ENCODE measurements around the gene FBXW11. TPM values are rescaled to one million over a fixed set of nuclear protein-coding genes. Genes with fewer than 3 reads are reported as not detected.

The FBXW11 gene
- total and polyA plus RNA-seq, 10 donors = 7.5 to 72.1 (median 54.7) TPM

- intact Hi-C loops (cut with DNase I; ENCODE audit: low total_unique reads) = no loop called here
- no peak for TF ChIP-seq CTCF (IDR thresholded peaks at IDR 0.05 in 8 of 11, conservative IDR thresholded peaks at IDR 0.05 in 3 of 11)
- no peak for TF ChIP-seq POLR2AphosphoS5 (IDR thresholded peaks at IDR 0.05)
- no peak for TF ChIP-seq POLR2A (IDR thresholded peaks at IDR 0.05)
- Histone ChIP-seq H3K36me3 (peaks cover 0 to 29% (median 0%) of the 10 kb centered on the region in 6 donors), H3K27me3 (replicated peaks in 1 of 7) (no peaks in the 10 kb centered on the region), H3K4me1 (peaks cover 0 to 8% (median 0%) of the 10 kb centered on the region in 6 donors), H3K27ac (no peak overlapping the region), H3K4me3 (no peak overlapping the region), H3K9me3 (no peaks in the 10 kb centered on the region)
- peak; percentile 41 for DNase-seq
- 67 to 76% (median 71%) methylated on average over 5 of the region's 5 CpGs for whole genome bisulfite sequencing, 5 donors
These were observed 163.6 kb downstream of the FBXW11 start for GRCh38 chr5:171842777-171843328.

GRCh38 chr5:171841984-171842776, 164.3 kb downstream of the FBXW11 start:
- intact Hi-C loops (cut with DNase I; ENCODE audit: low total_unique reads) = no loop called here
- WGBS, 5 donors = 73 to 84% (median 74%) methylated on average over 24 of the region's 24 CpGs

GRCh38 chr5:171840711-171841522, 165.5 kb downstream of the FBXW11 start:
- peaks cover 0 to 29% (median 0%) of the 10 kb centered on the region in 6 donors for H3K36me3 ChIP-seq
- intact Hi-C loops (cut with DNase I; ENCODE audit: low total_unique reads) = no loop called here
- peak; percentile 83 for DNase-seq
- peak overlapping the region in 4 of 8 donors; percentile 15 to 58 (median 50) for H3K27ac ChIP-seq
- H3K4me3 ChIP-seq = no peak overlapping the region
- H3K9me3 ChIP-seq = no peaks in the 10 kb centered on the region
- no peaks in the 10 kb centered on the region for H3K27me3 ChIP-seq (replicated peaks in 1 of 7)
- TF ChIP-seq POLR2AphosphoS5 (IDR thresholded peaks at IDR 0.05) (no peak), CTCF (IDR thresholded peaks at IDR 0.05 in 8 of 11, conservative IDR thresholded peaks at IDR 0.05 in 3 of 11) (no peak), POLR2A (IDR thresholded peaks at IDR 0.05) (no peak)
- 43 to 61% (median 51%) methylated on average over 16 of the region's 16 CpGs for WGBS, 5 donors
- H3K4me1 ChIP-seq = peaks cover 0 to 8% (median 0%) of the 10 kb centered on the region in 6 donors

More at GRCh38 chr5:171841984-171842776, 164.3 kb downstream of the FBXW11 start:
- H3K9me3 ChIP-seq = no peaks in the 10 kb centered on the region
- H3K4me3 ChIP-seq = no peak overlapping the region
- peak; percentile 23 for DNase-seq
- no peaks in the 10 kb centered on the region for H3K27me3 ChIP-seq (replicated peaks in 1 of 7)
- peaks cover 0 to 8% (median 0%) of the 10 kb centered on the region in 6 donors for H3K4me1 ChIP-seq
- TF ChIP-seq POLR2AphosphoS5 (IDR thresholded peaks at IDR 0.05) = no peak
- TF ChIP-seq POLR2A (IDR thresholded peaks at IDR 0.05) = no peak
- TF ChIP-seq CTCF (IDR thresholded peaks at IDR 0.05 in 8 of 11, conservative IDR thresholded peaks at IDR 0.05 in 3 of 11) = no peak
- H3K27ac ChIP-seq = no peak overlapping the region
- peaks cover 0 to 29% (median 0%) of the 10 kb centered on the region in 6 donors for H3K36me3 ChIP-seq

Measured in spleen (tissue), 11 donors.